Measurements from ENCODE around the gene GGA1. TPM values are rescaled to one million over a fixed set of nuclear protein-coding genes. Genes with fewer than 3 reads are reported as not detected.

GGA1 gene
- total and polyA plus RNA-seq, 10 of the 15 experiments (the other 5 are each of a cell fraction or from before 2014, with no cell fraction given) = 1.4 to 79.4 (median 44.4) TPM

GRCh38 chr22:37677493-37677974, 68.9 kb downstream of the GGA1 start:
- Histone ChIP-seq H3K9me3 (replicated peaks; ENCODE audit: control insufficient read depth, insufficient read depth, low read length) (no peaks in the 10 kb centered on the region), H3K4me2 (ENCODE audit: control insufficient read depth, insufficient read depth) (peak overlapping the region; percentile 69), H3K4me3 (peak overlapping the region; percentile 91), H3K27me3 (replicated peaks in 1 of 2; ENCODE audit: control insufficient read depth in 2 of 2, insufficient read depth in 2 of 2, low read length in 1 of 2) (no peaks in the 10 kb centered on the region), H3K9ac (ENCODE audit: control insufficient read depth, insufficient read depth, low read length) (peak overlapping the region; percentile 1; the same call in 1 of the 2 replicates), H2AFZ (ENCODE audit: control insufficient read depth, low read depth, low read length) (peak overlapping the region; percentile 55), H3K27ac (ENCODE audit: control insufficient read depth, insufficient read depth) (peak overlapping the region; percentile 24), H3K79me2 (ENCODE audit: control insufficient read depth, insufficient read depth, low read length) (peaks cover 30% of the 10 kb centered on the region), H4K20me1 (ENCODE audit: control insufficient read depth, insufficient read depth) (no peaks in the 10 kb centered on the region), H3K4me1 (ENCODE audit: control insufficient read depth, insufficient read depth, low read length) (peaks cover 33% of the 10 kb centered on the region), H3K36me3 (ENCODE audit: control insufficient read depth in 2 of 2, insufficient read depth in 2 of 2, low read length in 1 of 2) (peaks cover 2% of the 10 kb centered on the region in 2 experiments; a peak in 1 of 4 replicates)
- TF ChIP-seq SIN3A (IDR thresholded peaks at IDR 0.05; ENCODE audit: low read depth, low read length) (peak; percentile 70; the same call in 1 of the 2 replicates), SIX5 (IDR thresholded peaks at IDR 0.05; ENCODE audit: low read depth, low read length, severe bottlenecking) (no peak), SPI1 (IDR thresholded peaks at IDR 0.05; ENCODE audit: borderline replicate concordance, insufficient read depth, low read depth, low read length) (0 out of 2 replicates have a peak, but pooled peaks have one; percentile 53), HDGF (IDR thresholded peaks at IDR 0.05) (no peak), ETV6 (conservative IDR thresholded peaks at IDR 0.05 in 1 of 2, IDR thresholded peaks at IDR 0.05 in 1 of 2; ENCODE audit: borderline replicate concordance in 1 of 2, low read depth in 1 of 2) (no peak), LARP7 (IDR thresholded peaks at IDR 0.05) (no peak), NKRF (conservative IDR thresholded peaks at IDR 0.05) (peak; percentile 84), ASH2L (IDR thresholded peaks at IDR 0.05; ENCODE audit: borderline replicate concordance, low read depth) (no peak), JUNB (IDR thresholded peaks at IDR 0.05) (no peak), NBN (IDR thresholded peaks at IDR 0.05) (no peak), RB1 (IDR thresholded peaks at IDR 0.05; ENCODE audit: borderline replicate concordance) (no peak; the same call in 1 of the 2 replicates), RAD51 (IDR thresholded peaks at IDR 0.05) (0 out of 2 replicates have a peak, but pooled peaks have one; percentile 13), RUNX3 (IDR thresholded peaks at IDR 0.05; ENCODE audit: low read length) (peak; percentile 4; the same call in 1 of the 2 replicates), SP1 (IDR thresholded peaks at IDR 0.05; ENCODE audit: low read depth, low read length) (peak; percentile 1), NFYA (IDR thresholded peaks at IDR 0.05; ENCODE audit: borderline replicate concordance, low read depth, low read length) (no peak)
- TF ChIP-seq, protein P1, sequence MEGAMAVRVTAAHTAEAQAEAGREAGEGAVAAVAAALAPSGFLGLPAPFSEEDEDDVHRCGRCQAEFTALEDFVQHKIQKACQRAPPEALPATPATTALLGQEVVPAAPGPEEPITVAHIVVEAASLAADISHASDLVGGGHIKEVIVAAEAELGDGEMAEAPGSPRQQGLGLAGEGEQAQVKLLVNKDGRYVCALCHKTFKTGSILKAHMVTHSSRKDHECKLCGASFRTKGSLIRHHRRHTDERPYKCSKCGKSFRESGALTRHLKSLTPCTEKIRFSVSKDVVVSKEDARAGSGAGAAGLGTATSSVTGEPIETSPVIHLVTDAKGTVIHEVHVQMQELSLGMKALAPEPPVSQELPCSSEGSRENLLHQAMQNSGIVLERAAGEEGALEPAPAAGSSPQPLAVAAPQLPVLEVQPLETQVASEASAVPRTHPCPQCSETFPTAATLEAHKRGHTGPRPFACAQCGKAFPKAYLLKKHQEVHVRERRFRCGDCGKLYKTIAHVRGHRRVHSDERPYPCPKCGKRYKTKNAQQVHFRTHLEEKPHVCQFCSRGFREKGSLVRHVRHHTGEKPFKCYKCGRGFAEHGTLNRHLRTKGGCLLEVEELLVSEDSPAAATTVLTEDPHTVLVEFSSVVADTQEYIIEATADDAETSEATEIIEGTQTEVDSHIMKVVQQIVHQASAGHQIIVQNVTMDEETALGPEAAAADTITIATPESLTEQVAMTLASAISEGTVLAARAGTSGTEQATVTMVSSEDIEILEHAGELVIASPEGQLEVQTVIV (IDR thresholded peaks at IDR 0.05; ENCODE audit: borderline replicate concordance, partially characterized antibody) = no peak
- in situ Hi-C loops (cut with MboI) = no loop called here
- ChIA-PET RAD21 (ENCODE audit: unreplicated experiment) (interaction anchor here (1.0 to 5.1 kb wide), 7 partner anchors 9 to 70 kb away, joined by 3 to 112 read pairs (median 25); partner anchors contain the start of genes GGA1, NOL12 and PDXP), POLR2A (interaction anchor here (0.5 to 14.0 kb wide), 8 partner anchors 8 to 1643 kb away, joined by 3 to 209 read pairs (median 10); partner anchors contain the start of genes GGA1, NOL12 and PDXP), SMC1A (ENCODE audit: uncharacterized antibody, unreplicated experiment) (interaction anchor here (1.3 to 10.9 kb wide), 3 partner anchors 17 to 51 kb away, joined by 6 to 98 read pairs (median 78); partner anchors contain the start of gene PDXP), CTCF (interaction anchor here (12.4 to 19.9 kb wide), 4 partner anchors 16 to 70 kb away, joined by 167 to 414 read pairs (median 287); partner anchors contain the start of genes GGA1, PDXP and SH3BP1)
- FAIRE-seq (no peak), ATAC-seq (peak; percentile 6), DNase-seq (ENCODE audit: low read depth, low spot score) (no peak)
- BruUV-seq (replicated peaks) = no TSS peak
- WGBS (ENCODE audit: insufficient coverage, insufficient replicate concordance, low lambda C conversion rate, missing lambda C conversion rate) = 12% methylated on average over 15 of the region's 15 CpGs
- intact Hi-C loops (cut with micrococcal nuclease; ENCODE audit: unreplicated experiment) = loop anchor here (2.0 kb wide), 1 partner anchor 45 kb away; no protein-coding TSS in a partner anchor

Measured in GM12878 (cell line).